PFSK-1 (cell line): ENCODE data around the gene PTPN5.

ENCODE experiments used
- FOXP2 ChIP-seq: optimal IDR thresholded peaks from 2 replicates; pipeline ENCODE3; 2011; ENCODE audit warnings: borderline replicate concordance, control low read depth, inconsistent platforms; ENCODE audit not compliant: insufficient read depth; ENCODE audit errors: extremely low read length, extremely low read depth
- POLR2AphosphoS5 ChIP-seq: IDR thresholded peaks from 2 replicates; pipeline ENCODE4 v1.6.1; 2012; ENCODE audit warnings: low read depth, mild to moderate bottlenecking, control low read depth, low read length, moderate library complexity
- REST ChIP-seq, 2 experiments: IDR thresholded peaks; 2 replicates each; pipeline versions ENCODE4 v1.6.1 to v1.8.0; 2011 to 2012; ENCODE audit warnings: low read depth in 2 of 2, low read length in 2 of 2, control low read depth in 1 of 2, inconsistent platforms in 1 of 2, mild to moderate bottlenecking in 1 of 2, moderate library complexity in 1 of 2; ENCODE audit not compliant: insufficient read depth in 1 of 2
- SIN3A ChIP-seq: IDR thresholded peaks from 2 replicates; pipeline ENCODE4 v1.6.1; 2012; ENCODE audit warnings: mild to moderate bottlenecking, low read length, moderate library complexity, borderline replicate concordance; ENCODE audit not compliant: insufficient read depth
- TAF1 ChIP-seq: IDR thresholded peaks from 2 replicates; pipeline ENCODE4 v1.6.1; 2012; ENCODE audit warnings: low read length, control low read depth, borderline replicate concordance; ENCODE audit not compliant: insufficient read depth

- TF ChIP-seq REST (IDR thresholded peaks at IDR 0.05; ENCODE audit: insufficient read depth in 1 of 2, low read depth in 2 of 2, low read length in 2 of 2) (no peak), SIN3A (no peak), POLR2AphosphoS5 (no peak), FOXP2 (no peak), TAF1 (no peak)
Observed at GRCh38 chr11:18733202-18733601, 58.4 kb downstream of the PTPN5 start.
